DMS53 treated with DMSO at 0.1 percent for 48 hours (cell line): ENCODE results near the gene GRIA4.

Experiments used
- DNase-seq: peaks from one replicate; lab custom pipeline; 2025; ENCODE audit not compliant: unreplicated experiment; lab: John Stamatoyannopoulos, UW

Gene GRIA4

GRCh38 chr11:105609832-105610781 is at the start of gene GRIA4:
TSS of gene GRIA4 (plus strand) at chr11:105610073. CDS start at chr11:105610998, 925 bp downstream.
- peak; percentile 56 for DNase-seq

GRCh38 chr11:105573091-105573490 is 36.8 kb upstream of the GRIA4 start:
- DNase-seq = no peak

GRCh38 chr11:105574974-105575373 is 34.9 kb upstream of the GRIA4 start:
- DNase-seq = no peak

- no peak for DNase-seq
These were observed 32.2 kb upstream of the GRIA4 start for GRCh38 chr11:105577641-105578040.

- DNase-seq = no peak
These were observed 30.8 kb upstream of the GRIA4 start for GRCh38 chr11:105579111-105579510.

GRCh38 chr11:105582497-105582896 is 27.4 kb upstream of the GRIA4 start:
- no peak for DNase-seq

GRCh38 chr11:105588001-105588400 is 21.9 kb upstream of the GRIA4 start:
- no peak for DNase-seq

- DNase-seq = no peak
These were observed 20.5 kb upstream of the GRIA4 start for GRCh38 chr11:105589346-105589745.

- no peak for DNase-seq
These were observed 17.8 kb upstream of the GRIA4 start for GRCh38 chr11:105592035-105592434.

- DNase-seq = no peak
These were observed 11.5 kb upstream of the GRIA4 start for GRCh38 chr11:105598371-105598770.

- DNase-seq = no peak
These were observed 6.7 kb upstream of the GRIA4 start for GRCh38 chr11:105603156-105603555.

GRCh38 chr11:105609341-105609781 is 512 bp upstream of the GRIA4 start:
- DNase-seq = peak; percentile 48

- DNase-seq = no peak
These were observed 1.1 kb downstream of the GRIA4 start for GRCh38 chr11:105610871-105611571.

GRCh38 chr11:105611572-105612441 is 1.9 kb downstream of the GRIA4 start:
- DNase-seq = no peak

- DNase-seq = no peak
These were observed 2.9 kb downstream of the GRIA4 start for GRCh38 chr11:105612771-105613170.

GRCh38 chr11:105613183-105613582 is 3.3 kb downstream of the GRIA4 start:
- no peak for DNase-seq

GRCh38 chr11:105618343-105618955 is 8.6 kb downstream of the GRIA4 start:
- DNase-seq = no peak

GRCh38 chr11:105619556-105619955 is 9.7 kb downstream of the GRIA4 start:
- no peak for DNase-seq

GRCh38 chr11:105622016-105622415 is 12.1 kb downstream of the GRIA4 start:
- no peak for DNase-seq

GRCh38 chr11:105632316-105632715 is 22.4 kb downstream of the GRIA4 start:
- DNase-seq = no peak

- DNase-seq = no peak
These were observed 25.6 kb downstream of the GRIA4 start for GRCh38 chr11:105635466-105635865.
